Skeletal muscle tissue (tissue), 4 donors: ENCODE results near the gene TOMT. TPM values are rescaled to one million over a fixed set of nuclear protein-coding genes. Genes with fewer than 3 reads are reported as not detected.
A peak's percentile ranks its signal among the peaks of the same experiment; 100 is the strongest.

Experiments
- H3K27ac ChIP-seq: one replicate; pipeline ENCODE4 v1.7.0; 2013; ENCODE audit warnings: mild to moderate bottlenecking, low read depth, low read length, inconsistent platforms
- H3K27me3 ChIP-seq, 3 donors: one replicate each; pipeline ENCODE4 v1.7.0; 2013; ENCODE audit warnings: low read length in 3 of 3; ENCODE audit not compliant: control insufficient read depth in 3 of 3, insufficient read depth in 3 of 3
- H3K36me3 ChIP-seq, 3 donors: one replicate each; pipeline ENCODE4 v1.7.0; 2013; ENCODE audit warnings: low read length in 3 of 3; ENCODE audit not compliant: control insufficient read depth in 3 of 3, insufficient read depth in 3 of 3
- H3K4me1 ChIP-seq, 3 donors: one replicate each; pipeline ENCODE4 v1.7.0; 2013; ENCODE audit warnings: low read length in 3 of 3, mild to moderate bottlenecking in 3 of 3; ENCODE audit not compliant: control insufficient read depth in 3 of 3, insufficient read depth in 3 of 3
- H3K4me3 ChIP-seq, 3 donors: one replicate each; pipeline ENCODE4 v1.7.0; 2013; ENCODE audit warnings: low read length in 3 of 3
- H3K9ac ChIP-seq, 3 donors: one replicate each; pipeline ENCODE4 v1.7.0; 2013; ENCODE audit warnings: low read length in 3 of 3, mild to moderate bottlenecking in 3 of 3, moderate library complexity in 2 of 3, low read depth in 1 of 3
- H3K9me3 ChIP-seq, 3 donors: one replicate each; pipeline ENCODE4 v1.7.0; 2013; ENCODE audit warnings: low read length in 3 of 3; ENCODE audit not compliant: control insufficient read depth in 3 of 3
- total RNA-seq: library from RNA; depleted of rRNA; stranded (reverse); fragments of >200 nt; gene quantifications from one replicate; pipeline ENCODE4 v1.2.3, GENCODE V29; 2014
- donor health status: Osteomylitis.

TOMT gene
- not detected for total RNA-seq

- no peaks in the 10 kb centered on the region for H3K9me3 ChIP-seq
- no peak within 1 kb of the TSS for H3K27ac ChIP-seq
- no peak within 1 kb of the TSS for H3K4me3 ChIP-seq
- no peaks in the 10 kb centered on the region for H3K27me3 ChIP-seq
- peak within 1 kb of the TSS in 1 of 3 donors; percentile 8 for H3K9ac ChIP-seq
- H3K4me1 ChIP-seq = peaks cover 24 to 28% (median 27%) of the 10 kb centered on the region in 3 donors
- peaks cover 13 to 31% (median 13%) of the 10 kb centered on the region in 3 donors for H3K36me3 ChIP-seq
These were observed at the start of gene TOMT for GRCh38 chr11:72105888-72106287. TOMT (plus strand) TSS chr11:72105924; CDS start chr11:72105952, 28 bp downstream.

DNA sequence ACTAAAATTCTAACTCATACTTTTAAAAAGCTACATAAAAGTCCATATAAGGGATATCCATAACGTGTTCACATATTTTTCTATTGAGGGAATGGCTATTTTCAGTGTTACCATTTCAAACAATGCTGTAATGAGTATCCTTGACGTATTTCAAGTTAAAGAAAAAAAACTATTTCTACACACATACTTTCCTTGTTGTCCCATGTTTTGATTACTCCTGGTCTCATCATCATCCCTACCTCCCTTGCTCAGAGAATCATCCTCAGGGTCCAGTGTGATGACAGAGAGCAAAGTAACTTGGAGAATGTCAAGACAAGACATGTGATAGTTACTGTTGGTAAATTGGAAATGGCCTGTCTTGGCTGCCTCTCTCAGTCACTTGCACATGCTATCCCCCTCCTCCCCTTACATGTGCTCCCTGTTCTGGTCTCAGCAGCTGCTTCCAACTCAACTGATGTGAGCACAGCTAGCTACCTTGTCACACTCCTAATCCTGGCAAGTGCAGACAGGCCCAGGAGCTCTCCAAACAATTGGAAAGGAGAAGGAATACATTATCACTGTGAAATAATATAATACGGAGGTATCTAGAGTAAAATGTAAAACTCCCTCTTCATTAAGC is 47.2 kb upstream of the TOMT start:
- Histone ChIP-seq H3K27ac (no peak overlapping the region), H3K9ac (peak overlapping the region in 1 of 3 donors; percentile 10), H3K9me3 (no peaks in the 10 kb centered on the region), H3K36me3 (peaks cover 0 to 5% (median 0%) of the 10 kb centered on the region in 3 donors), H3K4me3 (no peak overlapping the region), H3K4me1 (peaks cover 6 to 11% (median 7%) of the 10 kb centered on the region in 3 donors), H3K27me3 (no peaks in the 10 kb centered on the region)

- Histone ChIP-seq H3K4me1 (peaks cover 6 to 17% (median 7%) of the 10 kb centered on the region in 3 donors), H3K27me3 (no peaks in the 10 kb centered on the region), H3K36me3 (peaks cover 0 to 5% (median 0%) of the 10 kb centered on the region in 3 donors), H3K9me3 (no peaks in the 10 kb centered on the region), H3K27ac (no peak overlapping the region), H3K9ac (no peak overlapping the region), H3K4me3 (no peak overlapping the region)
These were observed 43.9 kb upstream of the TOMT start for GRCh38 chr11:72061739-72062396.

DNA sequence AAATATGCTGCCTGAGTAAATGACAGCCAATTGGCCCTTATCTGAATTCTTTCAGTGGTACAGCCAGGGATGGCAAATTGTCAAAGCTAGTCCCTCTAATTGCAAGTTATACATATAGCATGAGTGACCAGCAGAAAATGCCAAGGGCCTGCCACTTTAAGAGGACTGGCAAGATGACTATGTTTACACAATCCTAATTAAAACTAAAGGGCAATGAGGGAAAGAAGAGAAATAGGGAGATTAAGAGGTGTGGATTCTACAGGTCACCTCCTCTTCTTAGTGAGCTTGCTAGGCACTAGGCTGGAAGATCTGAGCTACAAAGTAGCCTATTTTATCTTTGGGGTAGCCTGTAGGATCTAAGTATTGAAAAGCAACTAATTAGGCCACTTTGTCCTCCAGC is 38.9 kb upstream of the TOMT start:
- H3K4me1 ChIP-seq = peaks cover 20 to 33% (median 23%) of the 10 kb centered on the region in 3 donors
- H3K4me3 ChIP-seq = no peak overlapping the region
- H3K27me3 ChIP-seq = no peaks in the 10 kb centered on the region
- H3K27ac ChIP-seq = no peak overlapping the region
- no peaks in the 10 kb centered on the region for H3K9me3 ChIP-seq
- no peak overlapping the region for H3K9ac ChIP-seq
- H3K36me3 ChIP-seq = peaks cover 0 to 5% (median 0%) of the 10 kb centered on the region in 3 donors

DNA sequence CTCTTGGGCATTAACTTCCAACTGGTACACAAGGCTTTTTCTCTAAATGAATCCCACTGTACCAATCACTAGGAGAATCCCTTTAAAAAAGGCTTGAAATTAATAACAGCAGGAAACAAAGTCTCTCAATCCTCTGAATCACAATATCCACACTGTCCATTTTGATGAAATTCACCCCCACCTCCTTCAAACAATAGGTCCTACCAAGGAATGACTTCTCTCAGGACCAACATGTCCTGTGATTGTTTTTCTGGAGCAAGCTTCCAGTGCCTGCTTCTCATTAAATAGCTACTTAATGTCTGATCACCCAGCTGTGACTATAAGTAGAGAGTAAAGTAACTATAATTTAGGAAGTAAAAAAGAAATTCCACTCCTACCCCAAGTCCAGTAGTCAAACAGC is 38.5 kb upstream of the TOMT start:
- H3K9ac ChIP-seq = no peak overlapping the region
- peaks cover 0 to 3% (median 0%) of the 10 kb centered on the region in 3 donors for H3K36me3 ChIP-seq
- H3K4me1 ChIP-seq = peaks cover 23 to 37% (median 26%) of the 10 kb centered on the region in 3 donors
- H3K9me3 ChIP-seq = no peaks in the 10 kb centered on the region
- H3K27ac ChIP-seq = no peak overlapping the region
- no peak overlapping the region for H3K4me3 ChIP-seq
- no peaks in the 10 kb centered on the region for H3K27me3 ChIP-seq

DNA sequence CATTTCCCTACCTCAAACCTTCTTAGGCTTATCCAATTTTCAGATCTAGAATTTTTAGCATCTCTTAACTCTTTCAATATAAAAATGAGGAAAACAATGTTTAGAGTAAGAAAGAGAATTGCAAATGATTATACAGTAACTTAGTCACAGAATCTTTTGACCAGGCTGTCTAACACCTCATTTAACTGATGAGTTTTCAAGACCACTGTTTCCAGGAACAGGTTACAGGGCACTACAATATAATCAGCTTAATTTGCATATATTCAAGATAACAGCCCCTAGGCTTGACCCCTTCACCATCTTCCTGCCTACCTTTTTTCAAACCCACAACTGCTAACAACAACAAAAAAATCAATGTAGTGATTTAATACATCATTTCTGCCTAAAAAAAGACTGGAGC is 38.0 kb upstream of the TOMT start:
- Histone ChIP-seq H3K9ac (no peak overlapping the region), H3K36me3 (peaks cover 0 to 3% (median 0%) of the 10 kb centered on the region in 3 donors), H3K9me3 (no peaks in the 10 kb centered on the region), H3K27me3 (no peaks in the 10 kb centered on the region), H3K27ac (no peak overlapping the region), H3K4me1 (peaks cover 25 to 39% (median 27%) of the 10 kb centered on the region in 3 donors), H3K4me3 (no peak overlapping the region)

DNA sequence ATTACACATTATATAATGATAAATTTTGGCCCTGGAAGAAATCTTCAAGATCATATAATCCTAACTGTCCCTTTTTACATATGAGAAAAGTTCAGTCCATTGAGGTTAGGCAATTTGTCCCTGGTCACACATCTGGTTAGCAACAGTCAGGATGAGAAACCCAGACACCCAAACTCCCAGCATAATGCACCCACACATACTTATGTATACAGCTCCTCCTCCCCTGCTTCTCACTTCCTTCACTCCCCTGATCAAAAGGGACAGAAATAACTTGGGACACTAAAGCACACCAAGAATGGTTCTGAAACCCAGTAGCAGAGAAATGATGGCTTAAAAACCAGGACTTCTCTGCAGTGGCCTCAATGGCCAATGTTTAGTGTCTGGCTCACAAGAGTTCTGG is 36.5 kb upstream of the TOMT start:
- H3K4me3 ChIP-seq = no peak overlapping the region
- peaks cover 0 to 3% (median 0%) of the 10 kb centered on the region in 3 donors for H3K36me3 ChIP-seq
- peak overlapping the region; percentile 66 for H3K27ac ChIP-seq
- H3K4me1 ChIP-seq = peaks cover 25 to 39% (median 27%) of the 10 kb centered on the region in 3 donors
- H3K9ac ChIP-seq = peak overlapping the region in 1 of 3 donors; percentile 23
- H3K27me3 ChIP-seq = no peaks in the 10 kb centered on the region
- no peaks in the 10 kb centered on the region for H3K9me3 ChIP-seq

- peaks cover 25 to 39% (median 27%) of the 10 kb centered on the region in 3 donors for H3K4me1 ChIP-seq
- H3K9ac ChIP-seq = peak overlapping the region; percentile 9 to 54 (median 10)
- peaks cover 0 to 3% (median 0%) of the 10 kb centered on the region in 3 donors for H3K36me3 ChIP-seq
- peak overlapping the region; percentile 3 to 52 (median 17) for H3K4me3 ChIP-seq
- H3K9me3 ChIP-seq = no peaks in the 10 kb centered on the region
- H3K27ac ChIP-seq = peak overlapping the region; percentile 66
- no peaks in the 10 kb centered on the region for H3K27me3 ChIP-seq
These were observed 35.9 kb upstream of the TOMT start for GRCh38 chr11:72069787-72070251.

GRCh38 chr11:72070491-72070890 is 35.2 kb upstream of the TOMT start:
- H3K36me3 ChIP-seq = peaks cover 0 to 3% (median 0%) of the 10 kb centered on the region in 3 donors
- H3K4me3 ChIP-seq = no peak overlapping the region
- H3K9ac ChIP-seq = peak overlapping the region; percentile 9 to 54 (median 47)
- no peaks in the 10 kb centered on the region for H3K27me3 ChIP-seq
- H3K4me1 ChIP-seq = peaks cover 25 to 39% (median 27%) of the 10 kb centered on the region in 3 donors
- no peaks in the 10 kb centered on the region for H3K9me3 ChIP-seq
- H3K27ac ChIP-seq = peak overlapping the region; percentile 66

- Histone ChIP-seq H3K4me3 (no peak overlapping the region), H3K27ac (no peak overlapping the region), H3K27me3 (no peaks in the 10 kb centered on the region), H3K36me3 (peaks cover 0 to 3% (median 0%) of the 10 kb centered on the region in 3 donors), H3K9ac (no peak overlapping the region), H3K4me1 (peaks cover 25 to 31% (median 27%) of the 10 kb centered on the region in 3 donors), H3K9me3 (no peaks in the 10 kb centered on the region)
These were observed 33.4 kb upstream of the TOMT start for GRCh38 chr11:72072348-72072747.
